Measurements from ENCODE around the gene SNAP23.

DNA sequence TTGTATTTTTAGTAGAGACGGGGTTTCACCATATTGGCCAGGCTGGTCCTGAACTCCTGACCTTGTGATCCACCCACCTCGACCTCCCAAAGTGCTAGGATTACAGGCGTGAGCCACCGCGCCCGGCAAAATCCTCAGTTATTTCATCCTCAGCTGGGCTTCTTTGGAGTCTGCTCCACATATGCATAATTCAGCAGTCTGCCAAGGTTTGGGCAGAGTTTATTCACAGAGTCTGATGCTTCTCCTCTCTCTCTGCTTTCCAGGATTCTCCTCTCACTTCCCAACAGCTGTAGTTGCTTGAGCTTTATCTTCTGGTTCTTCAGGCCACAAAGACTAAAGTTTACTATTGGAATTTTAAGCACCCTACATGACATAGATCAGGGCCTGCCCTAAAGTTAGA, 12.7 kb upstream of the SNAP23 start:
- no peak for TF ChIP-seq POLR2AphosphoS5 (IDR thresholded peaks at IDR 0.05)
- TF ChIP-seq, protein P1, sequence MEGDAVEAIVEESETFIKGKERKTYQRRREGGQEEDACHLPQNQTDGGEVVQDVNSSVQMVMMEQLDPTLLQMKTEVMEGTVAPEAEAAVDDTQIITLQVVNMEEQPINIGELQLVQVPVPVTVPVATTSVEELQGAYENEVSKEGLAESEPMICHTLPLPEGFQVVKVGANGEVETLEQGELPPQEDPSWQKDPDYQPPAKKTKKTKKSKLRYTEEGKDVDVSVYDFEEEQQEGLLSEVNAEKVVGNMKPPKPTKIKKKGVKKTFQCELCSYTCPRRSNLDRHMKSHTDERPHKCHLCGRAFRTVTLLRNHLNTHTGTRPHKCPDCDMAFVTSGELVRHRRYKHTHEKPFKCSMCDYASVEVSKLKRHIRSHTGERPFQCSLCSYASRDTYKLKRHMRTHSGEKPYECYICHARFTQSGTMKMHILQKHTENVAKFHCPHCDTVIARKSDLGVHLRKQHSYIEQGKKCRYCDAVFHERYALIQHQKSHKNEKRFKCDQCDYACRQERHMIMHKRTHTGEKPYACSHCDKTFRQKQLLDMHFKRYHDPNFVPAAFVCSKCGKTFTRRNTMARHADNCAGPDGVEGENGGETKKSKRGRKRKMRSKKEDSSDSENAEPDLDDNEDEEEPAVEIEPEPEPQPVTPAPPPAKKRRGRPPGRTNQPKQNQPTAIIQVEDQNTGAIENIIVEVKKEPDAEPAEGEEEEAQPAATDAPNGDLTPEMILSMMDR (IDR thresholded peaks at IDR 0.05): no peak

Data from gastroesophageal sphincter (tissue), 3 donors.